Suprapubic skin (tissue), 4 donors: Measurements from ENCODE around the gene PSMG2. TPM values are rescaled to one million over a fixed set of nuclear protein-coding genes. Genes with fewer than 3 reads are reported as not detected.

ENCODE experiments used
- DNase-seq, 2 donors: peaks; one replicate each; pipeline ENCODE4 v3.0.0-alpha.2; 2019; ENCODE audit warnings: low spot score in 2 of 2
- H3K27ac ChIP-seq: fragments of 200-600 bp; sonication (generic); one replicate; pipeline ENCODE4 v1.5.1; 2019
- H3K27me3 ChIP-seq: fragments of 200-600 bp; sonication (generic); one replicate; pipeline ENCODE4 v1.5.1; 2019
- H3K36me3 ChIP-seq: fragments of 200-600 bp; sonication (generic); one replicate; pipeline ENCODE4 v1.5.1; 2019
- H3K4me1 ChIP-seq: fragments of 200-600 bp; sonication (generic); one replicate; pipeline ENCODE4 v1.5.1; 2019
- H3K4me3 ChIP-seq: fragments of 200-600 bp; sonication (generic); one replicate; pipeline ENCODE4 v1.5.1; 2019; ENCODE audit warnings: mild to moderate bottlenecking
- H3K9me3 ChIP-seq: fragments of 200-600 bp; sonication (generic); one replicate; pipeline ENCODE4 v1.5.1; 2019
- EP300 ChIP-seq: sonication (generic); formaldehyde crosslinking; IDR thresholded peaks from one replicate; pipeline ENCODE4 v1.6.1; 2017; ENCODE audit warnings: antibody characterized with exemption
- POLR2A ChIP-seq, 2 donors: fragments of 450-650 bp; IDR thresholded peaks; one replicate each; pipeline ENCODE4 v1.6.1; 2017; ENCODE audit warnings: antibody characterized with exemption in 2 of 2, mild to moderate bottlenecking in 2 of 2, moderate library complexity in 2 of 2
- POLR2AphosphoS5 ChIP-seq, 3 donors: sonication (generic); formaldehyde crosslinking; IDR thresholded peaks; one replicate each; pipeline ENCODE4 v1.6.1; 2017; ENCODE audit warnings: antibody characterized with exemption in 3 of 3
- WGBS: methylation state at CpG from one replicate; pipeline ENCODE4 v1.1.5; 2018; 5-methylcytosine and 5-hydroxymethylcytosine counted together
- total RNA-seq, 4 donors: library from RNA; depleted of rRNA; stranded (reverse); fragments of >200 nt; gene quantifications; one replicate each; pipeline ENCODE4 v1.1.0, GENCODE V29; 2016
- TF ChIP-seq, protein P1 (sequence below), 2 donors: fragments of 200-600 bp in 1 of 2; fragments of 450-650 bp in 1 of 2; sonication (generic) in 1 of 2; IDR thresholded peaks; one replicate each; pipeline ENCODE4 v1.5.1; 2016 to 2019; ENCODE audit warnings: antibody characterized with exemption in 2 of 2, mild to moderate bottlenecking in 1 of 2, moderate library complexity in 1 of 2

Gene PSMG2
- total RNA-seq, 4 donors from 2014 or later: 53.1 to 72.1 (median 68.4) TPM

DNA sequence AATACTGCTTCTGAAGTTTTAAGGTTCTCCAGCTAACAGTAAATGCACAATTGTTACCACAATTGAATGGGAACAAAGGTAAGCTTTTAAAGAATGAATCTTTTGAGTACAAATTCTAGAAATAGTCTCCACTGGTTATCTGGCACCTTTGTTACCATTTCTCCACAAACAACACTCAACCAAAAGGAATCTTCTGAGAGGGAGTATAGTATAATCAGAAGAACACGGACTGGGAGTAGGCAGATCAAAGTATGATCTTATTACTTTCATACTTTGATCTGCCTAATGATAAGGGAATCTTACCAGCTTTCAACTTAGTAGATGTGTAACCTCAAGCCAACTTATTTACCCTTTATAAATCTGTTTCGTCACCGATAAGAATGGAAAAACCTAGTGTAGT is 1.7 kb upstream of the PSMG2 start:
- 70% methylated on average over 3 of the region's 3 CpGs for WGBS
- H3K27ac ChIP-seq: no peak overlapping the region
- peaks cover 35% of the 10 kb centered on the region for H3K4me1 ChIP-seq

DNA sequence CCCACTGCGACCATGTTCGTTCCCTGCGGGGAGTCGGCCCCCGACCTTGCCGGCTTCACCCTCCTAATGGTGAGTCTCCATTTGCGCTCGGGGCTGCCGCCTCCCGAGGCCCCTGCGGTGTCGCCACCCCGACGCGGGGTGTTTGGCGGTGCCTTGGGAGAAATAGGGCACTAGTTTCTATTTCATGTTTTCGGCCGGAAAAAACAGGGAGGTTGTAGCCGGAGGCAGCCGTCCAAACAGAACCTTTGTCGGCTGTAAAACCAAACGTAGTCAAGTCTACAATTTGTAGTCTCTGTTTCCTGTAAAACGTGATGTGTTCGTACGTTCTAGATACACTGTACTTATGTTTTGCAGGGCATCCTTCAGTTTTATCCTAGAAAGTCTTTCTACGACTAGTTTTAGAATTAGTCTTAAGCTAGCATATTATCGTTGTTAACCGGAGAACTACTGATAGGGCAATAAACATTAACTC is 290 bp downstream of the PSMG2 start:
- H3K27me3 ChIP-seq: no peaks in the 10 kb centered on the region
- no peaks in the 10 kb centered on the region for H3K9me3 ChIP-seq
- no peak for DNase-seq
- peak overlapping the region; percentile 98 for H3K27ac ChIP-seq
- WGBS: 0% methylated on average over 26 of the region's 28 CpGs
- TF ChIP-seq, protein P1, sequence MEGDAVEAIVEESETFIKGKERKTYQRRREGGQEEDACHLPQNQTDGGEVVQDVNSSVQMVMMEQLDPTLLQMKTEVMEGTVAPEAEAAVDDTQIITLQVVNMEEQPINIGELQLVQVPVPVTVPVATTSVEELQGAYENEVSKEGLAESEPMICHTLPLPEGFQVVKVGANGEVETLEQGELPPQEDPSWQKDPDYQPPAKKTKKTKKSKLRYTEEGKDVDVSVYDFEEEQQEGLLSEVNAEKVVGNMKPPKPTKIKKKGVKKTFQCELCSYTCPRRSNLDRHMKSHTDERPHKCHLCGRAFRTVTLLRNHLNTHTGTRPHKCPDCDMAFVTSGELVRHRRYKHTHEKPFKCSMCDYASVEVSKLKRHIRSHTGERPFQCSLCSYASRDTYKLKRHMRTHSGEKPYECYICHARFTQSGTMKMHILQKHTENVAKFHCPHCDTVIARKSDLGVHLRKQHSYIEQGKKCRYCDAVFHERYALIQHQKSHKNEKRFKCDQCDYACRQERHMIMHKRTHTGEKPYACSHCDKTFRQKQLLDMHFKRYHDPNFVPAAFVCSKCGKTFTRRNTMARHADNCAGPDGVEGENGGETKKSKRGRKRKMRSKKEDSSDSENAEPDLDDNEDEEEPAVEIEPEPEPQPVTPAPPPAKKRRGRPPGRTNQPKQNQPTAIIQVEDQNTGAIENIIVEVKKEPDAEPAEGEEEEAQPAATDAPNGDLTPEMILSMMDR (IDR thresholded peaks at IDR 0.05): no peak
- peak in 1 of 2 donors; percentile 18 for TF ChIP-seq POLR2A (IDR thresholded peaks at IDR 0.05)
- peaks cover 35% of the 10 kb centered on the region for H3K4me1 ChIP-seq
- H3K4me3 ChIP-seq: peak overlapping the region; percentile 95
- peaks cover 10% of the 10 kb centered on the region for H3K36me3 ChIP-seq

More for the DNA sequence above, 1.7 kb upstream of the PSMG2 start:
- Histone ChIP-seq H3K4me3 (peak overlapping the region; percentile 95), H3K9me3 (no peaks in the 10 kb centered on the region), H3K27me3 (no peaks in the 10 kb centered on the region), H3K36me3 (no peaks in the 10 kb centered on the region)
- TF ChIP-seq EP300: no peak
- TF ChIP-seq POLR2A (IDR thresholded peaks at IDR 0.05): no peak
- TF ChIP-seq, protein P1 (IDR thresholded peaks at IDR 0.05): no peak
- TF ChIP-seq POLR2AphosphoS5 (IDR thresholded peaks at IDR 0.05): no peak
- no peak for DNase-seq

DNA sequence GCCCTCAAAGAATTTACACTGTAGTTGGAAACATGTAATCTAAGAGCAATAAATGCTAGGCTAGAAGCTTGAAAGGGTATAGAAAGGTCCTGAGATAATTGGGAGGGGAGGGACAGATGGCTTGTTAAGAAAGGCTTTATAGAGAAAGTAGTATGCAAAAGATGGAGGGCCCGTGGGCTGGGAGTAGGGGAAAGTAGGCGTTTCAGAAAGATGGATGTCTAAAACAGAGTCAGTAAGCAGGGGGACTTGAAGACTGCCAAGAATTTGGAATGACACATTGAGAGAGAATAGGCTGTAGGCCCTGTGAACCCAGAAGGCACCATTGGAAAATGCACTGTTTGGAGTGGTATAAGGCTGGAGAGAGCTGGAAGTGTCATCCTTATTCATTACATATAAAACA is 822 bp downstream of the PSMG2 start:
- H3K27ac ChIP-seq: peak overlapping the region; percentile 98
- DNase-seq: no peak
- no peaks in the 10 kb centered on the region for H3K9me3 ChIP-seq
- H3K27me3 ChIP-seq: no peaks in the 10 kb centered on the region
- WGBS: 1% methylated on average over 2 of the region's 2 CpGs
- H3K4me3 ChIP-seq: peak overlapping the region; percentile 95
- peaks cover 14% of the 10 kb centered on the region for H3K36me3 ChIP-seq
- TF ChIP-seq, protein P1 (IDR thresholded peaks at IDR 0.05): no peak
- no peak for TF ChIP-seq POLR2A (IDR thresholded peaks at IDR 0.05)
- no peak for TF ChIP-seq POLR2AphosphoS5 (IDR thresholded peaks at IDR 0.05)
- TF ChIP-seq EP300: no peak
- H3K4me1 ChIP-seq: peaks cover 35% of the 10 kb centered on the region

DNA sequence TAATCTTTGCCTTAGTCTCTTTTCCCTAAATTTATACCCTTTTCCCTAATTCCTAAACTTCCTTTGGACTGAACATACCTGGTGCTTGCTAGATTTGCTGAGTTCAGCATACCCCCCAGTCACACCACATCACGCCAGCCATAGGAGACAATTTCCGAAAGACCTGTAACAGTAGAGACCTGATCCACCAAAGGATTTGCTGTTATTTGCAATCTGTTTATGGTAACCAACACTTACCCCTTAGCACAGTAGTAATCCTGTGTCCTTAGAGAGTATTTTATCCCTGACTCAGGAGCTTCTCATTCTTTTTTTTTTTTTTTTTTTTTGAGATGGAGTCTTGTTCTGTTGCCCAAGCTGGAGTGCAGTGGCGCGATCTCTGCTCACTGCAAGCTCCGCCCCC is 8.6 kb downstream of the PSMG2 start:
- peaks cover 72% of the 10 kb centered on the region for H3K36me3 ChIP-seq
- DNase-seq: no peak
- H3K4me1 ChIP-seq: no peaks in the 10 kb centered on the region
- H3K27me3 ChIP-seq: no peaks in the 10 kb centered on the region
- no peak overlapping the region for H3K27ac ChIP-seq
- TF ChIP-seq POLR2AphosphoS5 (IDR thresholded peaks at IDR 0.05) (no peak), POLR2A (IDR thresholded peaks at IDR 0.05) (no peak), EP300 (no peak)
- TF ChIP-seq, protein P1 (IDR thresholded peaks at IDR 0.05): no peak
- no peaks in the 10 kb centered on the region for H3K9me3 ChIP-seq
- 91% methylated on average over 5 of the region's 5 CpGs for WGBS
- H3K4me3 ChIP-seq: no peak overlapping the region

DNA sequence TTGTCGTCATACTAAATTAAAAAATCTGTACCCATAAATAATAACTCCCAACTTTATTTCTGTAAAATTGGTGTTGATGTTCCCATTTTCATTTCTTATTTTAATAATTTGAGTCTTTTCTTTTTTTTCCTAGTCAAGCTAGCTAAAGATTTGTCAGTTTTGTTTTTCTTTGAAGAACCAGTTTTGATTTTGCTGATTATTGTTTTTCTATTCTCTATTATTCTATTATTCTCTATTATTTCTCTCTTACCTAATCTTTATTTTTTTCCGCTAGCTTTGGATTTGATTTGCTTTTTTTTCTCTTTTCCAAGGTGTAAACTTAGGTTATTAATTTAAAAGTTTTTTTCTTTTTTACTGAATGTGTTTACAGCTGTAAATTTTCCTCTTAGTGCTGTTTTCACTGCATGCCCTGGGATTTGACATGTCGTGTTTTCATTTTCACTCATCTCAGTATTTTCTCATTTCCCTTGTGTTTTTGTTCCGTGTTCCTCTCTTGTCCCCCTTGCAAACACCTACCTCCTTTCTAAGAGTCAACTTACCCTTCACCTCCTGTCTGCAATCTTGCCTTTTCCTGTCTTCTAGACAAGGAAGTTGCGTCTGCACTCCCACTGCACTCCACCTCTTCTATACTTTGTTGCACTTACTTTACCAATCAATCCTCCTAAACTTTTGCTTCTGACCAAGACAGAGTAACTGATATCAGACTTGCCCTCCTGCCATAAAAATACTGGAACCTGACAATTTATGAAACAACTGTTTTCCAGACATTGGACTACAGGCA is 18.8 kb downstream of the PSMG2 start:
- Histone ChIP-seq H3K27me3 (no peaks in the 10 kb centered on the region), H3K9me3 (no peaks in the 10 kb centered on the region), H3K36me3 (peaks cover 91% of the 10 kb centered on the region), H3K27ac (no peak overlapping the region), H3K4me3 (no peak overlapping the region), H3K4me1 (no peaks in the 10 kb centered on the region)
- TF ChIP-seq, protein P1 (IDR thresholded peaks at IDR 0.05): no peak
- TF ChIP-seq POLR2AphosphoS5 (IDR thresholded peaks at IDR 0.05) (no peak), EP300 (no peak), POLR2A (IDR thresholded peaks at IDR 0.05) (no peak)
- WGBS: 89% methylated on average over 5 of the region's 5 CpGs
- DNase-seq: no peak
